C4-2B (cell line): ENCODE results near the gene DEFB118.

Experiments used
- H3K27ac ChIP-seq: fragments of 450-650 bp; 2 replicates; pipeline ENCODE4 v1.5.1; 2017
- ZFX ChIP-seq: fragments of 450-650 bp; IDR thresholded peaks from 2 replicates; pipeline ENCODE4 v1.6.1; 2017
- TF ChIP-seq, protein P1 (sequence below): fragments of 450-650 bp; conservative IDR thresholded peaks from 2 replicates; pipeline ENCODE4 v1.5.1; 2017; ENCODE audit warnings: mild to moderate bottlenecking

DEFB118 gene

DNA sequence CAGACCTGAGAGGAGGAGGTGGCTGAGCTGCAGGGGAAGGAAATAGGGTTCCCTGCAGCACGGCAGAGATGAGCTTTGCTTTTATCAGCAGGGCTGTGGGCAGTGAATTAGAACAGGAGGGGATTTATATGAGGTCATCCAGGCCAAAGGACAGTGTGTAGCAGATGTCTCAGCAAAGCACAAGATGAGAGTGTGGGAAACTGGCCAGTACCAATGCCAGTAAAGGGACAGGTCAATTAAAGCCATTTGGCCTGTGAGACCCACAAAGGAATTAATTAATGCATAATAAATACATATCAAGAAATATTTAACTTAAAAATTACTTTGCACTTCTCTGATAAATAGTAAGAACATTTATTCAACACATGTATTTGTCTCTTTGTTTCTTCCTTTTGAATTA, 22.1 kb downstream of the DEFB118 start, which contains the start of gene DEFB119:
DEFB119 (minus strand) TSS at position 101 of the 400 bp plus-strand sequence. CDS start 107 bp downstream, outside the sequence.
- H3K27ac ChIP-seq: no peak within 1 kb of the TSS
- TF ChIP-seq, protein P1, sequence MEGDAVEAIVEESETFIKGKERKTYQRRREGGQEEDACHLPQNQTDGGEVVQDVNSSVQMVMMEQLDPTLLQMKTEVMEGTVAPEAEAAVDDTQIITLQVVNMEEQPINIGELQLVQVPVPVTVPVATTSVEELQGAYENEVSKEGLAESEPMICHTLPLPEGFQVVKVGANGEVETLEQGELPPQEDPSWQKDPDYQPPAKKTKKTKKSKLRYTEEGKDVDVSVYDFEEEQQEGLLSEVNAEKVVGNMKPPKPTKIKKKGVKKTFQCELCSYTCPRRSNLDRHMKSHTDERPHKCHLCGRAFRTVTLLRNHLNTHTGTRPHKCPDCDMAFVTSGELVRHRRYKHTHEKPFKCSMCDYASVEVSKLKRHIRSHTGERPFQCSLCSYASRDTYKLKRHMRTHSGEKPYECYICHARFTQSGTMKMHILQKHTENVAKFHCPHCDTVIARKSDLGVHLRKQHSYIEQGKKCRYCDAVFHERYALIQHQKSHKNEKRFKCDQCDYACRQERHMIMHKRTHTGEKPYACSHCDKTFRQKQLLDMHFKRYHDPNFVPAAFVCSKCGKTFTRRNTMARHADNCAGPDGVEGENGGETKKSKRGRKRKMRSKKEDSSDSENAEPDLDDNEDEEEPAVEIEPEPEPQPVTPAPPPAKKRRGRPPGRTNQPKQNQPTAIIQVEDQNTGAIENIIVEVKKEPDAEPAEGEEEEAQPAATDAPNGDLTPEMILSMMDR: no peak
- TF ChIP-seq ZFX: no peak

DNA sequence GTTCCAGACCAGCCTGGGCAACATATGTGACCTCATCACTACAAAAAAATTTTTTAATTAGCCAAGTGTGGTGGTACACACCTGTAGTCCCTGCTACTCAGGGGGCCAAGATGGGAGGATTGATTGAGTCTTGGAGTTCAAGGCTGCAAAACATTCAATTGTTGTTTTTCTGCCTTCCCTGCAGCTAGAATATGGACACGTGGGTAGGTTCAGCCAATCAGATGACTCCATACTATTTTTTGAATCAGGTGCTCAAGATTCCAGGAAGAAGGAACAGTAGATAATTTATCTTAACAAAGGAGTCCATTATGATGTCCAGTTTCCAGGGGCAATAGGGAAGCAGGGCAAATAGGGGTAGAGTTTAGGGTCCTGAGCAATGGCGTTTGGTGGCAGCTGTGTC, 24.4 kb downstream of the DEFB118 start:
- no peak overlapping the region for H3K27ac ChIP-seq
- TF ChIP-seq ZFX: no peak
- TF ChIP-seq, protein P1: no peak

DNA sequence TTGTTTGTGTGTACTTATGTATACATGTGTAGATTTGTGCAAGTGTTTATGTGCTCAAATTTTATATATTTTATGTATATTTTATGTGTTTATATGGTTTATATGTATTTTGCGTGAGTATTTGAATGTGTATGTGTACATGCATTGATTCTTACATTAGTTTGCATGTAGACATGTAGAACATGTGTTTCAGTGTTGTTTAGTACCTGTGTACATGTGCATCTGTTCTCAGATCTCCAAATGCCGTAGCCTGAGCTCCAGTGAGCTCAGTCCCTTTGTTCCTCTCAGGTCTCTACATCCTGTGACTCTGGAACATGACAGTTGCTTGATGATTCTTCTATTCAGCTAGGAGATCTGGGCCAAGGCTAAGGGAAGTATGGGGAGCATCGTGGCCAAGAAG, 26.5 kb downstream of the DEFB118 start:
- TF ChIP-seq, protein P1: no peak
- TF ChIP-seq ZFX: no peak
- H3K27ac ChIP-seq: no peak overlapping the region

DNA sequence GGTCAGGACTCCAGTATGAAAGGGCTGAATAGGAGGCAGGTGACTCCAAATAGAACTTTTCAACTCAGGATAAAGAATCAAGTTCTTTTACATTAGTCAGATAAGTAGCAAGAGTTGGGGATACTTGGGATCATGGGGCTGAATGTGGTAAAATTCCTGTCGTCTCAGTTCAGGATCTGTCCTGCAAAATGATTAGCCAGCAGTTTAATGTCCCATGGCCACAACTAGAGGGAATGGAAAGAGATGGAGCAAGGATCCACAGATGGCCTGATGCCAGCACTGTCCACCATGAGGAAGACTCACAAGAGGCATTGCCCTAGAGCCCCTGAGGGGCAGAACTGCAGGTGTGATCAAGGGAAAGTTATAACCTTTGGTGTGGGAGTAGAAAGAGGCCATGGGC, 35.5 kb downstream of the DEFB118 start:
- no peak overlapping the region for H3K27ac ChIP-seq
- TF ChIP-seq ZFX: no peak
- TF ChIP-seq, protein P1: no peak

DNA sequence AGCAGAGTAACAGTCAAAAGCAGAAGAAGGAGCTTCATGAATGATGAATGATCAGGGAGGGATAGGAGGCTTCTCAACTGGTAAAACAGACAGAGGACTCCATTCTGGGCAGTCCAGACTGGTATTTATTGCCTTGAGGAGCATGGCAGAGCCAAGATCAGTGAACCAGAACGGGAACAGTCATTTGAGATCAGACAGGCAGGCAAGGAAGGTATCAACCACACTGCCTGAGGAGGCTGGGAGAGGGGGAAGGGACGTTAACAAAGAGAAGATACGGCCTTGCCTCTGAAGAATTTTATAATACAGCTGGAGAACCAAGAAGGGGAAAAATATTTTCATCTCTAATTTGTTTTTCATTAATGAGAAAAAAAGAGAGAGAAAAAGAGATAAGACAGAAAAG, 37.7 kb downstream of the DEFB118 start, which contains the start of gene DEFB121:
DEFB121 (minus strand) TSS at position 101 of the 400 bp plus-strand sequence; CDS start at position 38, 63 bp downstream.
- no peak for TF ChIP-seq ZFX
- TF ChIP-seq, protein P1: no peak

DNA sequence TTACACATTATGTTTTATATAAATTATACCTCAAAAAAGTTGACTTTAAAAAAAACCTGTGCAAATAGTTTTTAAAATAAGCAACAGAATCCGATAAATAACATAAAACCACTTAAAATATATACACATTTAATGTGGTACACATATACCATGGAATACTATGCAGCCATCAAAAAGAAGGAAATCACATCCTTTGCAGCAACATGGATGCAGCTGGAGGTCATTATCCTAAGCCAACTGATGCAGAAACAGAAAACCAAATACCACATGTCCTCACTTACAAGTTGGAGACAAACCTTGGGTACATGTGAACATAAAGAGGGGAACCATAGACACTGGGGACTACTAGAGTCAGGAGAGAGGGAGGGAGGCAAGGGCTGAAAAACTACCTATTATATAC, 41.6 kb downstream of the DEFB118 start:
- no peak for TF ChIP-seq ZFX
- TF ChIP-seq, protein P1: no peak
- no peak overlapping the region for H3K27ac ChIP-seq

More for the DNA sequence above, 37.7 kb downstream of the DEFB118 start, which contains the start of gene DEFB121:
- H3K27ac ChIP-seq: no peak within 1 kb of the TSS

DNA sequence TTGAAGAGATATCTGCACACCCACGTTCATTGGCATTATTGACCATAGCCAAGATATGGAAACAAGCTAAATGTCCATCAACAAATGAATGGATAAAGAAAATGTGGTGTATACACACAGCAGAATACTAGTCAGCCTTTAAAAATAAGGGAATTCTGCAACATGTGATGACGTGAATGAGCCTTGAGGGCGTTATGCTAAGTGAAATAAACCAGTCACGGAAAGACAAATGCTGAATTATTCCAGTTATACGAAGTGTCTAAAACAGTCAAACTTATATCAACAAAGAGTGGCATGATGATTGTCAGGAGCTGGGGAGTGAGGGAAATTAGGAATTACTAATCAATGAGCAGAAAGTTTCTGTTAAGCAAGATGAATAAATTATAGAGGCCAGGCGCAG, 46.0 kb downstream of the DEFB118 start:
- no peak overlapping the region for H3K27ac ChIP-seq
- TF ChIP-seq, protein P1: no peak
- TF ChIP-seq ZFX: no peak
